GM19438 (cell line): ENCODE results near the gene POLR2F.
"Not testable (repeated sequence)": the region's sequence is repeated elsewhere in the genome, so short reads cannot be mapped to it uniquely, and the experiment has no call there.

Source experiments
- ATAC-seq: cut with Tn5 transposase; IDR thresholded peaks from one replicate; pipeline ENCODE4 v1.9.1; 2021; ENCODE audit warnings: low read depth; ENCODE audit not compliant: unreplicated experiment

POLR2F gene

DNA sequence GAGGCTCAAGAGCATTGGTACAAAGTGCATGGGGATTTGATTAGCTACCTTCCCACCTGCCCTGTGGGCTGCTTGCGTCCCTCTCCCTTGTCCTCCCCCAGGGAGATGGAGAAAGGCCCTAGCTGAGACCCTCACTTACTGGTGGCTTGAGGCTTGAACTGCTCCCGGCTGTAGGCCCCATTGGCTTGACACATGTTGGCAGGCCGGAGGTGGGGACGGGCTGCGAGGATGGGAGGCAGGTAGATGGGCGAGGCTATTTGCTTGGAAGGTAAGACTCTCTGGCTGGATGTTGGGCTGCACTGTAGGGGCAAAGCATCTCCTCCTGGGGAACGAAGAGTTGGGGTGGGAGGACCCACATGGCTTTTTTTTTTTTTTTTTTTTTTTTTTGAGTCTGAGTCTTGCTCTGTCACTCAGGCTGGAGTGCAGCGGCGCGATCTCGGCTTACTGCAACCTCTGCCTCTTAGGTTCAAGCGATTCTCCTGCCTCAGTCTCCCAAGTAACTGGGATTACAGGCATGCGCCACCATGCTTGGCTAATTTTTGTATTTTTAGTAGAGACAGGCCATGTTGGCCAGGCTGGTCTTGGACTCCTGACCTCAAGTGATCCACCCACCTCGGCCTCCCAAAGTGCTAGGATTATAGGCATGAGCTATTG, 6.2 kb upstream of the POLR2F start:
- not testable (repeated sequence) for ATAC-seq

DNA sequence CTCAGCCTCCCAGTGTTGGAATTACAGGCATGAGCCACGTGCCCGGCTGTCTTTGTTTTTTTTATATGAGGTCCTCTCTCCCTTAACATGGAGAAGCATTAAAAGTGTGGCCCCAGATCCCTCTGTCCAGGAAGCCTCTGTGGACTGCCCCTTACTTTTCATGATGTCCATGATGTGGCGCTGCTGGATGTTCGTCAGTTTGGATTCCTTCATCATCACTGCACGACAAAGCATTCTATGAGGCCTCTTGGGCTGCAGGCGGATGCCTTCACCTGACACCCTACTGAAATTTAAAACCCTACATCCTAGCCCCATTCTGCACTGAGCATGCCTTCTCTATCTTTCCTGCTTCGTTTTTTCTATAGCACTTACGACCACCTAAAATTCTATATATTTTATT, 2.2 kb upstream of the POLR2F start:
- no peak for ATAC-seq

DNA sequence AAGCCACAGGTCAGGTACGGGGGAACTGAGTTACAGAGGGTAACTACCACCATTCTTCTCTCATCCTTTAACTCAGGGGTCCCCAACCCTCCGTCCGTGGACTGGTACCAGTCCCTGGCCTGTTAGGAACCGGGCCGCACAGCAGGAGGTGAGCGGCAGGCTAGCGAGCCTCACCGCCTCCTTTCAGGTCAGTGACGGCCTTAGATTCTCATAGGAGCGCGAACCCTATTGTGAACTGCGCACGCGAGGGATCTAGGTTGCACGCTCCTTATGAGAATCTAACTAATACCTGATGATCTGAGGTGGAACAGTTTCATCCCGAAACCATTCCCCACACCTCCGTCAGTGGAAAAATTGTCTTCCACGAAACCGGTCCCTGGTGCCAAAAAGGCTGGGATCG, 870 bp upstream of the POLR2F start:
- not testable (repeated sequence) for ATAC-seq

DNA sequence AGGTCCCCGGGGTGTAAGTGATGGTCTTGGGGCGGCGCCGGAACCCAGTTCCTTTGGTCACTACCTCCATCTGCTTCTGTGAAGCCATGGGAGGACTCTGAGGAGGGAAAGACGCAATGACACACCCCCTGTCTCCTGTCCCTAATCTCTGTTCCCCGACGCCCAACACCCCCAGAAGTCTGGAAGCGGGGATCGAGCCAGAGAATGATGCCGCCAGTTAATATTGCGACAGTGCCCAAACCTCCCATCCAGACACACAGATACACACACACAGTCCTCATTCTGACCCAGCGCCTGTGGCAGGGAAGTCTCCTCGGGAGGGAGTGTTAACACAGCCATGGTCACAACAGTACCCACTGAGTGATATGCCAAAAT, 450 bp upstream of the POLR2F start:
- no peak for ATAC-seq

DNA sequence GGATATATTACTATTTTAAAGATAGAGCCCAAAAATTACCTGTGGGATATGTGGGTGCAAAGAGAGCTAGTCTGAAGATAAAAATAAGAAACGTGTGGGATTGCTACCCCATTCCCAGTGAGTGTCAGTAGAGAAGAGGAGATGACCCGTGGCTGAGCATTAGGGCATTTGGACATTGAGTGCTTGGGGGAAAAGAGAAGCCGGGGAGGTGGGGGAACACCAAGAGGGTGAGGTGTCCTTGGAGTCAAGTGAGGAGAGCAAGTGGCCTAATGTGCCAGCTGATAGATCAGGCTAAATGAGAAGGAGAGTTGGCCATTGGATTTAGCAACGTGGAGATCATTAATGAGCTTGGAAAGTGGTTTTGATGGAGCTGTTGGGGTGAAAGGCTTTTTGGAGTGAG, 1.2 kb downstream of the POLR2F start:
- no peak for ATAC-seq

DNA sequence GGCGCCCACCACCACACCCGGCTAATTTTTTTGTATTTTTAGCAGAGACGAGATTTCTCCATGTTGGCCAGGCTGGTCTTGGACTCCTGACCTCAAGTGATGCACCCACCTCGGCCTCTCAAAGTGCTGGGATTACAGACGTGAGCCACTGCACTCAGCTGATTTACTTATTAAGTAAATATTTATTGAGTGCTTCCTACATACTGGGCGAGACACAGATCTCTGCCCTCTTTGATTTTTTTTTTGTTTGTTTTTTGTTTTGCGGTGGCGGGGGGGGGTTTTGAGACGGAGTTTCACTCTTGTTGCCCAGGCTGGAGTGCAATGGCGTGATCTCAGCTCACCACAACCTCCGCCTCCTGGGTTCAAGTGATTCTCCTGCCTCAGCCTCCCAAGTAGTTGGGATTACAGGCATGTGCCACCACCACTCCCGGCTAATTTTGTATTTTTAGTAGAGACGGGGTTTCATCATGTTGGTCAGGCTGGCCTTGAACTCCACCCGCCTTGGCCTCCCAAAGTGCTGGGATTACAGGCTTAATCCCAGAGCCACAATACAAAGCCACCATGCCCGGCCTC, 2.4 kb downstream of the POLR2F start:
- ATAC-seq, result not testable (repeated sequence)

DNA sequence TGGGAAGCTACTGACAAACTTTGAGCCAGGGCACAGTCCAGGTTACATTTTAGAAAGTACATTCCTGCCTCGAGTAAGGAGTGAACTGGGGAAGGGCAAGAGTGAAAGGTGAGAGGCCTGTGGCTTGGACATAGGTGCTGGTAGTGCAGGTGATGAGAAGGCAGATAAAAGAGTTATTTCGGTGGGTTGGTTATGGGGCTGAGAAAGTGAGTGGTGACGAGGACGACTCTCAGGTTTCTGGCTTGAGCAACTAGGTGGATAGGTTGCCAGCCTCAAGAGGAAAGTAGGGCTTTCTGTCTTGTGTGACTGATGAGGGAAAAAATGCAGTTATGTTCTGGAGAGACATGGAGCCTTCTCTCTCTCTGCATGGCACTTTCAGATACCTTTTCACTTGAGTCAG, 3.7 kb downstream of the POLR2F start:
- ATAC-seq, result no peak

DNA sequence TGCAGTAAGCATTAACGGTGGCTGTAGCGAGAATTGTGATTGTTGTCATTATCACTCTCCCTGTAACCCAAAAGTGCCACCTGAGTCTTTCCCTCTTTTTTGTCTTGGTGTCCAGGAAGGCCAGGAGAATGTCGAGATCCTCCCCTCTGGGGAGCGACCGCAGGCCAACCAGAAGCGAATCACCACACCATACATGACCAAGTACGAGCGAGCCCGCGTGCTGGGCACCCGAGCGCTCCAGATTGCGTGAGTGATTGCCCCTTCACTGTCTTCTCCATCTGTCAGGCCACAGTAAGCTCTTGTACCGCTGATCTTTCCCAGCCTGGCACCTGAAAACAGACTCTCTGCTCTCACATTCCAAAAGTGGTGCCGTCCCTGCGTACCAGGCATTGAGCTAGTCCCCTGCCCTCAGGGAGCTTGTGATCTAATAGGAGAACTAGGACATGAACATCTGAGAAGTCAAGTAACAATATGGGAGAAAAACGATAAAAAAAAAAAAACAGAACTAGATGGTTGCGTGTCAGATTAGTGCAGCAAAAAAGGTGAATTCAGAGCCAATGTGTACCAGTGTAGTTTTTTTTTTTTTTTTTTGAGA, 5.8 kb downstream of the POLR2F start:
- no peak for ATAC-seq

DNA sequence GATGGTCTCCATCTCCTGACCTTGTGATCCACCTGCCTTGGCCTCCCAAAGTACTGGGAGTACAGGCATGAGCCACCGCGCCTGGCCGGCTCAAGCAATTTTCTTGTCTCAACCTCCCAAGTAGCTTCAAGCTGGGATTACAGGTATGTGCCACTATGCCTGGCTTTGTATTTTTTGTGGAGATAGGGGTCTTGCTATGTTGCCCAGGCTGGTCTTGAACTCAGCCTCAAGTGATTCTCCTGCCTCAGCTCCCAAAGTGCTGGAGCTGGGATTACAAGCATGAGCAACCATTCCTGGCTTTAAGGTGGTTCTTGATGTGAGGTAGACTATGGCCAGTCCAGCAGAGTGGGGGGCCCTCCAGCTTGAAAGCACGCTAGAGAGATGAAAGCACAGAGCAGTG, 7.6 kb downstream of the POLR2F start:
- no peak for ATAC-seq

DNA sequence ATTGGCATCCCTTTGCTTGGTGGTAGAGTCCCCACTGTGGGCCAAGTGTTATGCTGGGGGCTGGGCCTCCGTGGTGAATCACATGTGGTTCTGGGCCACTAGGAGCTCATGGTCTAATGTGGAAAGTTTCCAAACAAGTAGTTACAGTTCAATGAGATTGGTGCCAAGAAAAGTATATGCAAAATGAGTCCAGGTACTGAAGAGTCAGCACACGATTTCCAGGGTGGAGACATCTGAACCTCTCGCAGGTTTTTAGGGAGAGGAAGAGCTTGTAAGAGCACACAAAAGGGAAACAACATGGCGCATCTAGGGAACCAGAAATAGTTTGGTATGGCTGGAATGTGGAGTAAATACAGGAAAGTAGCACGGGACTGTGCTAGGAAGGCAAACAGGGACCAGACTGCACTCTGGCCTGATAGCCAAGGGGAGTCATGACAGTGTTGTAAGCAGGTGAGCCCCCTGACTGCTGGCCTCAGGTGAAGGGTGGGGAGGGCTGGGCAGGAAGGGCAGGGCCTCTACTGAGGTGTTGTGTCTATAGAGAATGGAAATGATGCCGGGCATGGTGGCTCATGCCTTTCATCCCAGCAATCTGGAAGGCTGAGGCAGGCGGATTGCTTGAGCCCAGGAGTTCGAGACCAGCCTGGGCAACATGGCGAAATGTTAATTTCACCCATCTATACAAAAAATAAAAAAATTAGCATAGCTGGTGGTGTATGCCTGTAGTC, 12.6 kb downstream of the POLR2F start:
- ATAC-seq, result no peak

DNA sequence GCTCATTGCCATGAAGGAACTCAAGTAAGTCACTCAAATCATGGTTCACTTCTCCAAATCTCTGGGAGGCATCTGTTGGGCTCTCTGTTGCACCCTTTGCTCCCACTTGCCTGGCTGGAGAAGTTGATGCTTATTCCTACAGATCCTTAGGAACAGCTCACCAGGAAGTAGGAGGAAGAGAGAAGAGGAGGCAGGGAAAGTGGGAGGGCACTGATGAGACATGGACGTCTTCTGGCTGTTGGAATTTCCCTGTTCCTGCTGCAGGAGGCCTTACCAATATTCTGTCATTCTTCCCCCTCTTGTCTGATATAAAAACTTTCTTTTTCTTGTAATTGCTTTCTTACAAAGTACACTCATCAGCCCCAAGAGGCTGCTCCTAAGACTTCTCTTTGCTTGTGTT, 13.6 kb downstream of the POLR2F start:
- ATAC-seq, result no peak

DNA sequence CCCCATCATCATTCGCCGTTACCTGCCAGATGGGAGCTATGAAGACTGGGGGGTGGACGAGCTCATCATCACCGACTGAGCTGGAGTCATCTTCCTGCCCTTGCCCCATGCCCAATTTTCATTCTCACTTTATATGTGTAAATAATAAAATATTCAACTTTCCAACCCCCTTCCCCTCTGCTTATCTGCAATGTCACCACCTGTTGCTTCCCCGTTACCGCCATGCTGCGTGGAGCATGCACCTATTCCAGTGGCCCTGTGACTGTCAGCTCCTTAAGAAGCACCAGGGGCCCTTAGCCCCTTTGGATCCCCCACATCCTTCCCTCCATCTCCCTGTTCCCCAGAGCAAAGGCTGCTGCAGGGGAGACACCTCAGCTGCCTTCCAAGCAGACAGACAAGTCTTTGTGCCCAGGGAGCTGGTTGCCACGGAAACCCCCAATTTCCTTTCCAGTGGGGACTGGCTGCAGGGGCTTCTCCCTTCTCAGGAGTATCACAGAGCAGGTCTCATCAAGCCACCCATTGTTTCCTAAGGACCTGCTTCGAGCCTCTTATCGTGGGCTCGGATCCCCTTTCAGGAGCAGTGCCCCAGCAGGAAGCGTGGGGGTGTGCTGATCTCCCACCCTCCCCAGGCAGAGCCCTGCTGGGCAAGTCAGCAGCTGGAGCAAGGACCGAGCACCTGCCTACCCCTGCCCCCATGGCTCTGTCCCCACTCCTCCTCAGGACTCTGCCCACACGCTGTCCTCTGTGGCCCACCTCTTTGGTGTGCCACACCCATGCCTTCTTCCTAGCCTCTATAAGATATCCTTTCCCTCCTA, 14.3 kb downstream of the POLR2F start:
- no peak for ATAC-seq

DNA sequence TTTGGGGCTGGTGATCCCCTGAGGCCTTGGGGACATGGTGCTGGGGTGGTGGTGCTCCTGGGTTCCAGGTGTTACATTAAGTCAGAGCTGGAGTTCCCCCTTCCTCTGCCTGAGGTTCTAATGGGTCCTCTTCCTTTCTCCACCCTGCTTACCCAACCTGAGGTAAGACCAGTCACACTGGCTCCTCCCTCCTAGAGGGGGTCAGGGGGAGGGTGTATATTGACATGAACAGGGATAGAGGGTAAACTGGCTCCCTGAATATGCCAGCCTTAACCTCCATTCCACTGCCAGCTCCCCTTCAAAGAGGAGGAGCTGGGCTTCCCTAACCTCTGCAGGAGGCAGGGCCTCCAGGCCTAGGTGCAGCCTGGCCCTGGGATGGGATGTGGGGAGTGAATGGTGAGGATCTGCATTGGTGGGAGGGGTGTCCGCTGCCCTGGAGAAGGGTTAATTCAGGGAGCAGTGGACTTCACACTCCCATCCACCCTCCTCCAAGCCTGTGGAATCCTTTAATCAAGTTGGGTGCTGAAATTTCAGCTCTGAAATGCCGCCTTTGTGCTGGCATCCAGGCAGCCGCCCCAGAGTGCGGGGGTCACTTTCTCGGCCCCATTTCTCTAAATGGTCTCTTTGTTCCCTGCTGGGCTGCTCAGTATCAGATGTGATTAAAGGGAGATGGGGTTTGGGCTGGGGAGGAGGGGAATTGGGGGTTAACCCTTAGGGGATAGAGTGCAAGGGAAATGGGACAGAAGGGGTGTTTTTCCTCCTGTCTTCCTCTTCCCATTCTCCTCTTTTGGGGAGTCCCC, 15.2 kb downstream of the POLR2F start:
- no peak for ATAC-seq

DNA sequence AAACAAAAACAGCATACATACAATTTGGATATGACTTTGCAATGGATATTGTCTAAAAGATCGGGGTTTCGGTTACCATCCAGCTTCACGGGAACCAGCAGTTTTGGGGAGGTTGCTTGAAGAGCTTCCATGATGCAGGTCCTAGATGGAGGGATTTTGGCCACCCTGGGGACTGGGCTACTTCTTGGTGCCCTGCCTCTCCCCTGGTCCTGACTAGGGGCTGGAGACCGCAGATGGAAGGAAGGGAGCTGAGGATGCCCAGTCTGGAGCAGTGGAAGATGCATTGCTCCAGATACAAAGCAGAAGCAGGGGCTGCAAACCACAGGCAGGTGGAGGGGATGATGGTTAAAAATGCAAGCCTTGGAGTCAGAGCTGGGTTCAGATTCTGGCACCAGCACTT, 17.4 kb downstream of the POLR2F start:
- ATAC-seq, result no peak

DNA sequence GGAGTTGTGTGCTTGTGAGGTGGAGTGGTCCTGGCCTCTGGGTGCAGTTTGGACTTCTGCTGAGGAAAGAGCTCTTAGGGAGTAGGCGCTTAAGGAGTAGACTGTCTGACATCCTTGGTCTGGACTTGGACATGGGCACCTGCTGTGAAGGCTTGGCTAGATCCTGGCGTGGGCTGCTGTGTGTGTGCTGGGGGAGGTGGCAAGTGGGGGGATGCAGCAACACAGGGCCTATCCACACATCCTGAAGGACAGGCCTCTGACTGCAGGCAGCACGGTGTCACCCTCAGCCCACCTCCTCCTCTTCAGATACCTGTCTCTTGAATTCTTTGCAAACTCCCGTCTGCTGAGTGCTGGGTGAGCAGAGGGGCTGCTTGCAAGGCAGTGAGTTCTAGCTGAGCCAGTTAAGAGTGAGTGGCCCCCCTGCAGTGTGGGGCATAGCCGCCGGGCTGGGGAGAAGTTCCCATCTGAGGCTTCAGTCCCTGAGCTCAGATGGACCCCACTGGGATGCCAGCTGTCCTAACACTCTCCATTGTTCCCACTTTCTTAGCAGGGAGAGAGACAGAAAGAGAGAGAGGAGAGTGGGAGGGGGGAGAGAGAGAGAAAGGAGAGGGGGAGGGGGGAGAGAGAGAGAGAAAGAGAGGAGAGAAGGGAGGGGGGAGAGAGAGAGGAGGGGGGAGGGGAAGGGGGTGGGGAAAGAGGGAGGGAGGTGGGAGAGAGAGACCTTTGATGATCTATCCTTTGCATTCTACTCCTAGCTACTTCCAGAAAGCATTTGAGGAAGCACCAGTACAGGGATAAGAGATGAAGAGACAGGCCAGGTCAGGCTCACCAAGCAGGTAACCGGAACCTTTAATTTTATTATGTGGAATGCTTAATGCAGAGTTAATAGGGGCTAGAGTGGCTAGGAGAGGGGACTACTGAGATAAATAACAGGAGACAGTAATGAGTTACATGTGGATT, 18.3 kb downstream of the POLR2F start:
- ATAC-seq, result no peak

DNA sequence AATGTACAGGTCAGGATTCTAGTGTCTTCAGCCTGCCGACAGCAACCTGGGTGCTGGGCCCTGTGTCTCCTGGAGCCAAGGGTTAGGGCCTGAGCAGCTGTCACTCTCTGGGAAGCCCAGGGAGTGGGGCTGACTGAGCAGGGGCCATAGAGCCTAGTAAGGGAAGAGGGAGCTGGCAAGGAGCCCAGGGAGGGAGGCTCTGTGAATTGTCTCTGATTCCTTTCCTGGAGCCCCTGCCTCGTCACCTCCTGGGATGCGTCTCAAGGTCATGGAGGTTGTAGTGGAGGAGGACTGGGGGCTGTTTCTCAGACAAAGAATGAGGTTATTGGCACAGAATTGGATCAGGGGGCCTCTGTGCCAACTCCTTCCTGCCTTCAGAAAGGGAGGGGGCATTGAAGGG, 19.0 kb downstream of the POLR2F start:
- no peak for ATAC-seq

DNA sequence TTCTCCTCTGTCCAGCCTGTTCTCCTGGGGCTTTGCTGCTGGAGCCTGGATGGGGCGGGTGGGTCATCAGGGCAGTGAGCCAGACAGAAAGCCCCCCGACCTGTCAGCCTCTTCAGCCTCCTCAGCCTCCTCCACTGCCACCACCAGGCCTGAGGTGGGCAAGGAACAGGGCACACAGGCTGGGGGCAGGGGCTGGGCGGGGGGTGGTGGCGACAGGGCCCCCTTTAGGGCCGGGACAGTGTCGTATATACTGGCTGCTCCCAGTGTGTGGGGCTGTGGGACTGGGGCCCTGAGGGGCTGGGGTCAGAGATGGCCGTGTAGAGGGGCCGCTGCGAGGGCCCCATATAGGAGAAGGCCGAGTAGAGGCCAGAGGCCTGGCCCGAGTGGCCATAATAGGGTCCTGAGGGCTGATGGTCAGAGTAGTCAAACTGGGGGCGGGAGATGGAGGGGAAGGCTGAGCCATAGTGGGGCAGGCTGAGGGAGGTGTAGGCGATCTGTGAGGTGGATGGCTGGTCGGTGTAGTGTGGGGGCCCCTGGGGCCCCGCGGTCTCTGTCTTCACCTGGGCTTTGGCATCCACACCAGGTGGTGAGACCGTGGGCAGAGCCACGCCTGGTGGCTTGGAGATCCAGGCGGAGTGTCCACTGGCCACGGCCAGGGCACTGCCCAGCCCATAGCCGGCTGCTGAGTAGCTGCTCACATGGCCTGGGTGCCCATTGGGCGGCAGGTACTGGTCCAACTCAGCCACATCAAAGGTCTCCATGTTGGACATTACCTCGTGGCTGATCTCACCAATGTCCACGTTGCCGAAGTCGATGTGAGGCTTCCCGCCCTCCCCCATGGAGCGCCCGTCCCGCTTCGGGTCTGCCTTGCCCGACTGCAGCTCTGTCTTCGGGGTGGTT, 20.0 kb downstream of the POLR2F start:
- no peak for ATAC-seq

DNA sequence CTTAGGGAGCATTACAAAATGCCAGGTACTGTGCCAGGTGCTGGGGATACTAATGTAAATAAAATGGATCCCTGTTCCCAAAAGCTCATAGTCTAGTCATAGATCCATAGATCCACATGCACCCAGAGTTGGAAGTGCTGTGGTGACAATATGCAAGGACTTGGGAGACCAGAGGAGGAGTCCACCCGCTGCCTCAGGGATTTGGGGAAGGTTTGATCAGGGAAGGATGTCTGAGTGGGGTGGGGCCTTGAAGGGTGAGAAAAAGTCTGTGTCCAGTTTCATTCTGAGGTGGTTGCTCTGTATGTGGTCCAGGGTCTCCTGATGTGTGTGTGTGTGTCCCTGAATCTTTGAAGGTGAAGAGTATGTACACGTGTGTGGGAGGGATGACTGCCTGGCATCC, 21.7 kb downstream of the POLR2F start:
- no peak for ATAC-seq
